Stimulated activated CD4-positive, alpha-beta T cell treated with anti-CD3 and anti-CD28 coated beads, Interleukin-1b, Interleukin-23, amount 100 ng/mL, for 1 hour (primary cell): ENCODE data around the gene EMILIN3.

Experiments used
- DNase-seq, 2 donors: peaks; one replicate each; pipeline ENCODE4 v3.0.0-alpha.2; 2020; ENCODE audit warnings: low read depth in 2 of 2

The EMILIN3 gene

DNA sequence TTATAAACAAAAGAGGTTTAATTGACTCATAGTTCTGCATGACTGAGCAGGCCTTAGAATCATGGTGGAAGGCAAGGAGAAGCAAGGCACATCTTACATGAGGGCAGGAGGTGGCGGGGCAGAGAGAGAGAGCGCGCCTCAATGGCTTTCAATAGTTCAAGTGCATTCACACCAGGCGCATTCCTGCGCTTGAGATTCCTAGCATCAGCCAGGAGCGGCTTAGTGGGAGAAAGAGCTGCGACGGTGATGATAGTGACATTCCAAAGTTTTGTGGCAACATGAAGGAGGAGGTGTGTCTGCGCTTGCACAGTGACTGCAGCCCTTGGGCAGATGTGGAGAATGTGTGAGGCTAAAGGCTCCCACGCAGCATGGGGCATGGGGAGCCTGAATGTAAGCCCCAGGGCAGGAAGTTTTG lies 25.0 kb upstream of the EMILIN3 start:
- no peak for DNase-seq

GRCh38 chr20:41390889-41391288 lies 24.3 kb upstream of the EMILIN3 start:
- DNase-seq, result no peak

- DNase-seq, result no peak
These were observed 20.8 kb upstream of the EMILIN3 start for GRCh38 chr20:41387444-41387851.

GRCh38 chr20:41386502-41387427 lies 20.1 kb upstream of the EMILIN3 start:
- no peak for DNase-seq

DNA sequence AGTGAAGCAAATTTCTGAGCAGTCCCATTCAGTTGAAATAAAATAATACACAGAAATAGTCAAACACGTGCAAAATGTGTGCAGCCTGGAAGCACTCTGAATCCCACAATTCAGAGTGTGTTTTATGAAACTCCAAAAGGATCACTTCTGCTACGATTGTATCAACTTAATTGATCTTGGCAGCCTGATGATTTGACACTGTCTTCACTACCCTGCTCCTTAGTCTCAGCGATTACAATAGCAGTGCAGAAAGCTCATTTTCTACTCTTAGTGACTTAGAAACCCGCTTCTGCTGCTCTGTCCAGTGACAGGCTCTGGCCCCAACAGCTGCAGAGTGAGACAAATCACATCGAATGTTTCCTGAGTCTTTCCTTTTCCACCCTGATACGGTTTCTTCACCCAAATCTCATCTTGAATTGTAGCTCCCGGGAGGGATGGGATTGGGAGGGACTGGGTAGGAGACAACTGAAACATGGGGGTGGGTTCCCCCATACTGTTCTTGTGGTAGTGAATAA lies 16.2 kb upstream of the EMILIN3 start:
- no peak for DNase-seq

GRCh38 chr20:41380551-41381193 lies 14.1 kb upstream of the EMILIN3 start:
- DNase-seq, result no peak

- no peak for DNase-seq
These were observed 12.9 kb upstream of the EMILIN3 start for GRCh38 chr20:41379551-41379950.

- DNase-seq, result no peak
These were observed 10.7 kb upstream of the EMILIN3 start for GRCh38 chr20:41377275-41377674.

- no peak for DNase-seq
These were observed 9.7 kb upstream of the EMILIN3 start for GRCh38 chr20:41376349-41376748.

- no peak for DNase-seq
These were observed 9.2 kb upstream of the EMILIN3 start for GRCh38 chr20:41375846-41376245.

- no peak for DNase-seq
These were observed 7.6 kb upstream of the EMILIN3 start for GRCh38 chr20:41373931-41374920.

DNA sequence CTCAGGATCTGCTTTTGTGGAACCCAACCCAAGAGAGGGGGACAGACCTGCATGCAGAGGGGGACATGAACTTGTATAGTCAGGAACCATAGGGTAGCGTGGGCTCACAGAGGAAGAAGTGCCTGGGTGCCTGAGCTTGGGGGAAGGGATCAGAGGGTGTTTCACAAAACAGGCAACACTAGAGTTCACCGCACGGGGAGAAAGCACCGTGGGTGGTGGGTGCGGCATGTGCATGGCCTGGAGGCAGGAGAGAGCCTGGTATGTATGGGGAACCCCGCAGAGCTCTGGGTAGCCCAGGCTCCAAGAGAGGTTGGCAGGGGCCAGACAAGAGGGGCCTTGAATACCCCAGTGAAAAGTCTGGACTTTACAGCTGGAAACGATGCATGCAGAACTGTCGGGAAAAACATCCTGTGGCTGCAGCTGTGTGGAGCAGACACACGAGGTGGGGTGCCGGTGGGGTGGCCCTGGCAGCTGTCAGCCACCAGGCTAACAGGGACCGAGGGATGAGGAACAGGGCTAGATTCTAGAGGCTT lies 6.7 kb upstream of the EMILIN3 start:
- no peak for DNase-seq

- DNase-seq, result no peak
These were observed 4.8 kb upstream of the EMILIN3 start for GRCh38 chr20:41371371-41371770.

- no peak for DNase-seq
These were observed 3.6 kb upstream of the EMILIN3 start for GRCh38 chr20:41370176-41370575.

GRCh38 chr20:41369673-41370072 lies 3.1 kb upstream of the EMILIN3 start:
- no peak for DNase-seq

GRCh38 chr20:41367956-41368355 lies 1.3 kb upstream of the EMILIN3 start:
- no peak for DNase-seq

DNA sequence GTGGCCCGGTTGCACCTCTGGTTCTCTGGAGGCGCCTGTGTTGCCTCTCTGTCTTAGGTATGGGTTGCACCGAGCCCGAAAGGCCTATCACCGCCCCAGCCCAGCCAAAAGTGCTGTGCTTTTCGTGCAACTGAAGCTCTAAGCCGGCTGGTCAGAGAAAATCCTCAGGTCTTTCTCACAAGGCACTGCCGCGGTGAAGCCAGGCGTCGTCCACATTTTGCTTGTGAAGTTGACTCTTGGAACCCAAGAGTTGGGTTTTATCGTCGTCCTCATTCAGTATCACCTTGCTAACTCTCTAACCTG lies 726 bp upstream of the EMILIN3 start:
- no peak for DNase-seq

GRCh38 chr20:41365777-41366545 lies 657 bp downstream of the EMILIN3 start:
- DNase-seq, result no peak

GRCh38 chr20:41364967-41365765 lies 1.5 kb downstream of the EMILIN3 start:
- DNase-seq, result no peak

DNA sequence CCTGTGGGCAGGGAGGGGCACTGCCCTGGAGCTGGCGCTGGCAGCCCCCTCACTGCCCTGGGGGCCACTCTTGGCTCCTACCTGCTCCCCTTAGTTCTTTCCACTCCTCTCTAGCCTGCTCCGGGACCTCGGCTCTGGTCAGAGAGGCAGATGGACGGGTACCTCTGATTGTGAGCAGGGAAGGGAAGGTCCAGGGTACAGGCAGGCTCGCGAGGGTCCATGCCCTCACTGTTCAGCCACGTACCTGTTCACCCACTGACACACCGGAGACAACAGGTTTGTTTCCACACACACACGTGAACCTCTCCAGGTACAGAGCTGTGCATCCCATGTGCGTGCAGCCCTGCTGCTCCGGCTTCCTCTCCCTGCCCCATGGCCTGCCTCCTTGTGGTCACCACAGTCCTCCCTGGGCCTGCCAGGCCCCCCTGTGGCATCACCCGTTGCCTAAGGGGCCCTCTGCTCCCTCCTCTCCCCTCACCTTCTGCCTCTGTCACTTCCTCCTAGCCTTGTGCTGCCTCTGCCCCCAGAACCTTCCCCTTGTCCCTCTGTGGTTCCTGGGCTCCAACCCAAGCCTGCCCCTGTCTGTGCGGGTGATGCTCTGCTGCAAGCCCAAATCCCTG lies 2.3 kb downstream of the EMILIN3 start:
- DNase-seq, result no peak
